22Rv1 (cell line): Measurements from ENCODE around the gene PRM1.

Experiments used
- CTCF ChIP-seq: fragments of 450-650 bp; IDR thresholded peaks from 2 replicates; pipeline ENCODE4 v1.5.1; 2017; ENCODE audit warnings: mild to moderate bottlenecking
- ZFX ChIP-seq: fragments of 450-650 bp; IDR thresholded peaks from 2 replicates; pipeline ENCODE4 v1.6.1; 2017; ENCODE audit warnings: antibody characterized with exemption, borderline replicate concordance

- no peak for TF ChIP-seq CTCF
- TF ChIP-seq ZFX, result no peak
These were observed 9.2 kb upstream of the PRM1 start for GRCh38 chr16:11290102-11290893.
